C4-2B (cell line): ENCODE measurements around the gene LYRM1.

Experiments used
- CTCF ChIP-seq: fragments of 450-650 bp; conservative IDR thresholded peaks from 2 replicates; pipeline ENCODE4 v1.5.1; 2017; ENCODE audit warnings: mild to moderate bottlenecking
- ZFX ChIP-seq: fragments of 450-650 bp; IDR thresholded peaks from 2 replicates; pipeline ENCODE4 v1.6.1; 2017

DNA sequence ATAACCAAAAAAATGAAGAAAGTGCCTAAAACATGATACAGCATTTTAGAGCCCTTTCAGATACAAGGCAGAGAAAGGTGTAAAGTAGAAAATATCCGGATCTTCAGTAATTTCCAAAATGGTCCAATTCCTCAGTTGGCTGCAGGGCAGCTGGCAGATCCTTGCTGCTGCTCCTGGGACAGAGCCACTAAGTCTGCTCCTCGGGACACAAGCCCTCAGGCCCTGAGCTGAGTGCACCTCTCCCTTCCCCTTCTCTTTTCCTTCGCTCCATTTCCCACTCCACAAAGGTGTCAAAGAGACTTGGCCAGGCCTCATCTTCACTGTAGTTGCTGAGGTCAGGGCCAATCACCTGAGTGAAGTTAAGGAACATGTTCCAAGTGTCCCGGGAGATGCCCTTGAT lies 40.9 kb upstream of the LYRM1 start:
- TF ChIP-seq CTCF = no peak
- TF ChIP-seq ZFX = no peak
